PFSK-1 (cell line): ENCODE data around the gene TMEM273.

Source experiments
- FOXP2 ChIP-seq: optimal IDR thresholded peaks from 2 replicates; pipeline ENCODE3; 2011; ENCODE audit warnings: borderline replicate concordance, control low read depth, inconsistent platforms; ENCODE audit not compliant: insufficient read depth; ENCODE audit errors: extremely low read length, extremely low read depth
- POLR2AphosphoS5 ChIP-seq: IDR thresholded peaks from 2 replicates; pipeline ENCODE4 v1.6.1; 2012; ENCODE audit warnings: low read depth, mild to moderate bottlenecking, control low read depth, low read length, moderate library complexity
- SIN3A ChIP-seq: IDR thresholded peaks from 2 replicates; pipeline ENCODE4 v1.6.1; 2012; ENCODE audit warnings: mild to moderate bottlenecking, low read length, moderate library complexity, borderline replicate concordance; ENCODE audit not compliant: insufficient read depth
- TAF1 ChIP-seq: IDR thresholded peaks from 2 replicates; pipeline ENCODE4 v1.6.1; 2012; ENCODE audit warnings: low read length, control low read depth, borderline replicate concordance; ENCODE audit not compliant: insufficient read depth
- TF ChIP-seq, protein P1 (sequence below), 2 experiments: IDR thresholded peaks; 2 replicates each; pipeline versions ENCODE4 v1.6.1 to v1.8.0; 2011 to 2012; ENCODE audit warnings: low read depth in 2 of 2, low read length in 2 of 2, control low read depth in 1 of 2, inconsistent platforms in 1 of 2, mild to moderate bottlenecking in 1 of 2, moderate library complexity in 1 of 2; ENCODE audit not compliant: insufficient read depth in 1 of 2

TMEM273 gene

DNA sequence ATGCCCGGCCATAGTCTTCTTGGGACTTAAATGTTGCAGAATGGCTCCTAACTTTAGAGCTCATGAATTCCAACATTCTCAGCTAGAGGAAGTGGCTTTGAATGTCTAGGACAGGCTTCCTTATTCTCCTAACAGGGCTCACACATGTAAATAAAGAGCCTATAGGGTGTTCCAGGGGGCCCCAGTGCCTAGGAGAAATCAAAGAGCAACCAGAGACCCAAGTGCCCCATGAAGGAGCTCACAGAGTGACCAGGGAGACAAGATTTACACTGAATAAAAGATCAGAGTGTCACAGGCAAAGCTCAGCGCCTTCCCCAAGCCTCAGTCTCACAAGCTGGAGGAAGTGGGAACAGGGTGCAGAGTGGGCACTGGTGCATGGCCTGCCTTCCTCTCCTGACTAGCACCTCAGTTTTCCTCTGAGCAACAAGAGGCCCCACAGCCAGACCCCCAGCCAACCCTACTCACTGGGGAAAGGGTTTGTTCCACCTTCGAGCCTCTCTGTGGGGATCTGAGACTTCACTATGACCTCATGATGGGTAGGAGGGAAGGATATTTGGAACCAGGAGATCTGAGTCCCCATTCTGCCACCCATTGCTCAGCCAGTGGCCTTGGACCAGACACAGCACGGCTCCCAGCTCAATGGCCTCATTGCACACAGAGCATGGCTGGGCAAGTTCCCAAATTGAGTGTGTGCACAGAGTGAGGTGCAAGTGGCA, 16.0 kb downstream of the TMEM273 start:
- no peak for TF ChIP-seq POLR2AphosphoS5
- no peak for TF ChIP-seq FOXP2
- no peak for TF ChIP-seq TAF1
- TF ChIP-seq, protein P1, sequence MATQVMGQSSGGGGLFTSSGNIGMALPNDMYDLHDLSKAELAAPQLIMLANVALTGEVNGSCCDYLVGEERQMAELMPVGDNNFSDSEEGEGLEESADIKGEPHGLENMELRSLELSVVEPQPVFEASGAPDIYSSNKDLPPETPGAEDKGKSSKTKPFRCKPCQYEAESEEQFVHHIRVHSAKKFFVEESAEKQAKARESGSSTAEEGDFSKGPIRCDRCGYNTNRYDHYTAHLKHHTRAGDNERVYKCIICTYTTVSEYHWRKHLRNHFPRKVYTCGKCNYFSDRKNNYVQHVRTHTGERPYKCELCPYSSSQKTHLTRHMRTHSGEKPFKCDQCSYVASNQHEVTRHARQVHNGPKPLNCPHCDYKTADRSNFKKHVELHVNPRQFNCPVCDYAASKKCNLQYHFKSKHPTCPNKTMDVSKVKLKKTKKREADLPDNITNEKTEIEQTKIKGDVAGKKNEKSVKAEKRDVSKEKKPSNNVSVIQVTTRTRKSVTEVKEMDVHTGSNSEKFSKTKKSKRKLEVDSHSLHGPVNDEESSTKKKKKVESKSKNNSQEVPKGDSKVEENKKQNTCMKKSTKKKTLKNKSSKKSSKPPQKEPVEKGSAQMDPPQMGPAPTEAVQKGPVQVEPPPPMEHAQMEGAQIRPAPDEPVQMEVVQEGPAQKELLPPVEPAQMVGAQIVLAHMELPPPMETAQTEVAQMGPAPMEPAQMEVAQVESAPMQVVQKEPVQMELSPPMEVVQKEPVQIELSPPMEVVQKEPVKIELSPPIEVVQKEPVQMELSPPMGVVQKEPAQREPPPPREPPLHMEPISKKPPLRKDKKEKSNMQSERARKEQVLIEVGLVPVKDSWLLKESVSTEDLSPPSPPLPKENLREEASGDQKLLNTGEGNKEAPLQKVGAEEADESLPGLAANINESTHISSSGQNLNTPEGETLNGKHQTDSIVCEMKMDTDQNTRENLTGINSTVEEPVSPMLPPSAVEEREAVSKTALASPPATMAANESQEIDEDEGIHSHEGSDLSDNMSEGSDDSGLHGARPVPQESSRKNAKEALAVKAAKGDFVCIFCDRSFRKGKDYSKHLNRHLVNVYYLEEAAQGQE (IDR thresholded peaks at IDR 0.05; ENCODE audit: insufficient read depth in 1 of 2, low read depth in 2 of 2, low read length in 2 of 2) = no peak
- no peak for TF ChIP-seq SIN3A

DNA sequence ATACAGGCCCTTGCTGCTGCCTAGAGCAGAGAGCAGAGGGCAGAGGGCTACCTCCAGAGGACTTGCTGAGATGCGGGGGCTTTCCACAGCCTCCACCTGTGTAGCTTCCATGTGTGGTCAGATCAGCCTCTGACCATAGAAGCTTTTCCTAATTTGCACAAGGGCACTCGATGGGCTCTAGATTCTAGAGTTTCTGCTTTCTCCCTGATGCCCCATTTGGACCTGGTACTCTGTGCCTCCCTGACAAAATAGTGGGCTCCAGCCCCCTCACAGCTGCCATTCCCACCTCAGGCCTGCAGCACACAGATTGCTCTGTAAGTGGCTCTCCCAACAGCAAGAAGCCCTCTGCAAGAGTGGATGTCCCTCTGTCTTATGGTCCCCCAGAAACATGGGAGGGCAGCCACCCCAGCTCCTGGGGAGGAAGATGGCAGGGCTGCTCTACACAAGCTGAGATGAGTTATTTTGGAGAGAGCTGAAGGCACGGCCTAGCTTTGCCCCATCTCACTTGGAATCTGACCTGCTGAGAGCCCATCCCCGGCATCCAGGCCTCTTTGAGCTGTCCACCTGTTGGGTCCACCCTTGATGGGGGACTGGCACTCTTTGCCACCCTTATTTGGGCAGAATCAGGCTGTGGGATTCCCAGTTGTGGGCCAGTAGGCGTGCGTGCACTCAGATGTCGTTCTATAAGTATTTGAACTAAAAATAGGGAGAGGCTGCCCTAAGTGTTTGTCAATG, 16.7 kb downstream of the TMEM273 start:
- no peak for TF ChIP-seq FOXP2
- no peak for TF ChIP-seq SIN3A
- TF ChIP-seq TAF1 = no peak
- TF ChIP-seq POLR2AphosphoS5 = no peak
- TF ChIP-seq, protein P1 (IDR thresholded peaks at IDR 0.05; ENCODE audit: insufficient read depth in 1 of 2, low read depth in 2 of 2, low read length in 2 of 2) = no peak

DNA sequence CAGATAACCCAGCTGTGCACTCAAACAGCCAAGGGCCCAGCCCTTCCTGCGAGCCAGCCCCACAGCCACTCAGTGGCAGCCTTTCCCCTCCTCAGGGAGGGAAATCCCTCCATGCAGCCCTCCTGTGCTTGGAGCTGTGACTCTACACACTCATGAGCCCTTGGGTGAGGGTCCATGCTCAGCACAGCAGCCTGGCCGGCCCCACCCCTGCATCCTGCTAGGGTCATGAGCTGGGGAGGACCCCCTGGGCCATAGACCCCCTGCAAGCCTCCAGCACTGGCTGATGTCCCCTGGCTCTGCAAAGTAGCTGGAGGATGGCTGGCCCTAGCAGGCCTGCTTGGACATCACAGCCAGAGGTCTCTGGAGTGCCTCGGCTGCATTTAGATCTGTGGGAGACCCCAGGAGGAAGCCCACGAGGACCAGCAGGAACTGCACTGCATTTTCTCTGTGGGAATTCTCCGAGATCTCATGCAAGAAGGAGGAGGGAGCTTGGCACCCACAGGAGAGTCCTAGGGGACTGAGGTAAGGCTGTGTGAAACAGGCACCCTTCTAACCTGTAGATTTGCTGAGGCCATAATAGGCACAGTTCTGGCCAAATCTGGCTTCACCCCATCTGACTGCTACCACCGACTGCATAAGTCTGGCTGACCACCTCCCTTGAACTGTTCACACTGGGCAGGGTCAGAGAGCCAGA, 17.4 kb downstream of the TMEM273 start:
- TF ChIP-seq FOXP2 = no peak
- TF ChIP-seq POLR2AphosphoS5 = no peak
- no peak for TF ChIP-seq SIN3A
- no peak for TF ChIP-seq TAF1
- TF ChIP-seq, protein P1 (IDR thresholded peaks at IDR 0.05; ENCODE audit: insufficient read depth in 1 of 2, low read depth in 2 of 2, low read length in 2 of 2) = no peak

DNA sequence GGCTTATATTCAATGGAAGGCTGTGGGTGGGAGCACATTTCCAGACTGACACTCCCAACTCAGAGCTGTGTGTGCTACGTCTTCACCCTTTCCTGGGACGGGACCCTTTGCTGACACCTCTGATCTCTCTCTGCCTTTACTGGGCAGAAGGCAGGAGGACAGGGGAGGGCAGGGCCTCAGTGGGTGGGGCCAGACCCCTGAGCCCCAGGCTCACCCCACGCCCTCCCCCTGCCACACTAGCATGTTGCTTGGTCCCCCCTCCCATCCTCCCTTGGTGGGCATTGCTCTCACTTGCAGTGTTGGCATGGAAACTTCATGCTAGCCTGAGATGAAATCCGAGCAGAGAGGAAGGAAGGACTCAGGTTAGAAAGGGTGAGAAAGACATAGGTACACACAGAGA, 18.4 kb downstream of the TMEM273 start:
- TF ChIP-seq FOXP2 (no peak), POLR2AphosphoS5 (no peak), SIN3A (no peak), TAF1 (no peak)
- TF ChIP-seq, protein P1 (IDR thresholded peaks at IDR 0.05; ENCODE audit: insufficient read depth in 1 of 2, low read depth in 2 of 2, low read length in 2 of 2) = no peak
